K562 (cell line): ENCODE data around the gene OR2A12. TPM values are rescaled to one million over a fixed set of nuclear protein-coding genes. Genes with fewer than 3 reads are reported as not detected.

Experiments
- ATF6 ChIP-seq: sonication (generic); formaldehyde crosslinking; IDR thresholded peaks from 2 replicates; pipeline ENCODE4 v1.4.0; 2020; ENCODE audit warnings: mild to moderate bottlenecking, missing genetic modification reagents
- BRCA1 ChIP-seq, 2 experiments: fragments of 450-650 bp in 1 of 2; sonication (generic) in 1 of 2; formaldehyde crosslinking in 1 of 2; IDR thresholded peaks; 2 replicates each; pipeline versions ENCODE4 v1.5.0 to v1.6.1; 2017 to 2020; ENCODE audit warnings: mild to moderate bottlenecking in 1 of 2, missing genetic modification reagents in 1 of 2
- CREB3 ChIP-seq: fragments of 450-650 bp; conservative IDR thresholded peaks from 2 replicates; pipeline ENCODE4 v1.6.1; 2016; ENCODE audit warnings: missing genetic modification characterization, low read depth, mild to moderate bottlenecking, missing compliant biosample characterization, moderate library complexity
- SRSF7 ChIP-seq: fragments of 200-400 bp; formaldehyde crosslinking; optimal IDR thresholded peaks from 2 replicates; pipeline ENCODE3; 2017; ENCODE audit warnings: mild to moderate bottlenecking, low read depth, low read length
- ZBTB40 ChIP-seq, 2 experiments: fragments of 450-650 bp in 1 of 2; sonication (generic) in 1 of 2; formaldehyde crosslinking in 1 of 2; IDR thresholded peaks; 2 replicates each; pipeline versions ENCODE4 v1.7.1 to v1.9.0; 2016 to 2022; ENCODE audit warnings: inconsistent platforms in 1 of 2, mild to moderate bottlenecking in 1 of 2, missing genetic modification reagents in 1 of 2
- polyA plus RNA-seq, 8 experiments: library from polyadenylated mRNA; depleted of rRNA in 4 of 8; stranded (reverse) in 5 of 8; unstranded in 3 of 8; fragments of >200 nt; fragmentation: Nextera tagmentation in 2 of 8; fragmentation: Illumina TruSeq in 1 of 8; extraction: Ambion mirVana in 2 of 8; extraction: Trizol in 1 of 8; gene quantifications; 2 replicates each; pipeline versions ENCODE4 v1.2.1 to v1.2.3, GENCODE V29; 2011 to 2014; ENCODE audit warnings: inconsistent platforms in 1 of 8, missing spikeins in 1 of 8
- total RNA-seq, 7 experiments: library from RNA; depleted of rRNA in 6 of 7; stranded (reverse); fragments of >200 nt in 6 of 7; fragmentation: Illumina TruSeq in 2 of 7; extraction: Trizol in 2 of 7; gene quantifications; 2 replicates each; pipeline versions ENCODE4 v1.2.1 to v1.2.3, GENCODE V29; 2011 to 2021; ENCODE audit warnings: low replicate concordance in 1 of 7

The OR2A12 gene
- total and polyA plus RNA-seq, 9 of the 15 experiments (the other 6 are each of a cell fraction or from before 2014, with no cell fraction given), result not detected

GRCh38 chr7:144105211-144105610 is 19.1 kb downstream of the OR2A12 start (continued):
- no peak for TF ChIP-seq ZBTB40 (IDR thresholded peaks at IDR 0.05)
- no peak for TF ChIP-seq ZBTB40 (CRISPR knock-in tag; IDR thresholded peaks at IDR 0.05)
- TF ChIP-seq SRSF7, result no peak
- no peak for TF ChIP-seq BRCA1 (IDR thresholded peaks at IDR 0.05)
- TF ChIP-seq BRCA1 (CRISPR knock-in tag; IDR thresholded peaks at IDR 0.05), result no peak
- no peak for TF ChIP-seq CREB3 (tag)
- TF ChIP-seq ATF6, result no peak
